ENCODE data around the gene STAT5B. TPM values are rescaled to one million over a fixed set of nuclear protein-coding genes. Genes with fewer than 3 reads are reported as not detected.

STAT5B gene
- 24.4 and 27.5 TPM in 2 replicates for total RNA-seq

DNA sequence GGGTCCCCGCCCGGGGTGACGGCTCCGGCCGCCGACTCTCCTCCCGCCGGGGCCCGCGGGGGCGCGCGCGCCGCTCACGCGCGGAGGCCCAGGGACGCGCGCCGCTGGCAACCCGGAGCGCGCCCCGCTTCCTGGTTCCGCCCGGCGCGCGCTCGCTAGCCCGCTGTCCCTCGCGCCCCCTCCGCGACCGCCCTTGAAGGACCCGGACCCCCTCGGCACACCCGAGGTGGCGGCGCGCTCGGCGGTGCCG lies at the start of gene STAT5B:
STAT5B (minus strand) TSS at position 33 of the 250 bp plus-strand sequence. CDS start 44,264 bp downstream, outside the sequence.

GRCh38 chr17:42287977-42288802 lies 12.0 kb upstream of the STAT5B start, which contains the start of gene STAT5A:
Gene STAT5A, plus strand, starts transcription at chr17:42288498. Its CDS starts 914 bp downstream, at chr17:42289412.

DNA sequence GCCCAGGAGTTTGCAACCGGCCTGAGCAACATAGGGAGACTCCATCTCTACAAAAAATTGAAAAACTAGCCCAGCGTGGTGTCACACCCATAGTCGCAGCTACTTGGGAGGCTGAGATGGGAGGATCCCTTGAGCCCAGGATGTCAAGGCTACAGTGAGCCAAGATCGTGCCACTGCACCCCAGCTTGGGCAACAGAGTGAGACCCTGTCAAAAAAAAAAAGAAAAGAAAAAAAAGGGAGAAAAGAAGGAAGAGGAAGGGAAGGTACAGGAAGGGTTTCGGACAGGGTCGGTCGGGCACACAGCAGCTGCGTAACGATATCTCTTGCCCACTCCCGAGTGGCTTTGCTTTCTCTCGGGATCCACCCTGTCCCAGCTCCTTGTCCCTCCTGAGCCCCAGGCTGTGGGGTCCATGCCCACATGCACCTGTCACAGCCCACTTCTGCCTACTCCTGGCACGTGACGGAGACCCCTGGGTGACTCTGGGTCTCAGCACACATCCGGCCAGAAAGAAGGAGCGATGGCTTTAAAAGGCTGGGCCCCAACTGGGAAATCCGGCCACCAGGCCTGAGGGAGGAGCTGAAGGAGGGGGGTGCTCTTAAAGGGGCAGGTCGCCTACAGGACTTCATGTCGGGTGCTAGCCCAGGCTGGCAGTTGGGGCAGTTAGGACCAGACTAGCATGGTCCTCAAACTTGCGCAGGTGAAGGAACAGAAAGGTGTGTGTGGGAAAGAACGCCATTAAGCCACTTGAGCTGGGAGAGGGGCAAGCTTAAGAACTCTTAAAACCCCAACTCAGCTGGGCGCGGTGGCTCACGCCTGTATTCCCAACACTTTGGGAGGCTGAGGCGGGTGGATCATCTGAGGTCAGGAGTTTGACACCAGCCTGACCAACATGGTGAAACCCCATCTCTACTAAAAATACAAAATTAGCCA lies 82.0 kb downstream of the STAT5B start, which contains the start of gene GHDC:
GHDC (minus strand) TSS at position 526 of the 931 bp plus-strand sequence. CDS start 913 bp downstream, outside the sequence.

DNA sequence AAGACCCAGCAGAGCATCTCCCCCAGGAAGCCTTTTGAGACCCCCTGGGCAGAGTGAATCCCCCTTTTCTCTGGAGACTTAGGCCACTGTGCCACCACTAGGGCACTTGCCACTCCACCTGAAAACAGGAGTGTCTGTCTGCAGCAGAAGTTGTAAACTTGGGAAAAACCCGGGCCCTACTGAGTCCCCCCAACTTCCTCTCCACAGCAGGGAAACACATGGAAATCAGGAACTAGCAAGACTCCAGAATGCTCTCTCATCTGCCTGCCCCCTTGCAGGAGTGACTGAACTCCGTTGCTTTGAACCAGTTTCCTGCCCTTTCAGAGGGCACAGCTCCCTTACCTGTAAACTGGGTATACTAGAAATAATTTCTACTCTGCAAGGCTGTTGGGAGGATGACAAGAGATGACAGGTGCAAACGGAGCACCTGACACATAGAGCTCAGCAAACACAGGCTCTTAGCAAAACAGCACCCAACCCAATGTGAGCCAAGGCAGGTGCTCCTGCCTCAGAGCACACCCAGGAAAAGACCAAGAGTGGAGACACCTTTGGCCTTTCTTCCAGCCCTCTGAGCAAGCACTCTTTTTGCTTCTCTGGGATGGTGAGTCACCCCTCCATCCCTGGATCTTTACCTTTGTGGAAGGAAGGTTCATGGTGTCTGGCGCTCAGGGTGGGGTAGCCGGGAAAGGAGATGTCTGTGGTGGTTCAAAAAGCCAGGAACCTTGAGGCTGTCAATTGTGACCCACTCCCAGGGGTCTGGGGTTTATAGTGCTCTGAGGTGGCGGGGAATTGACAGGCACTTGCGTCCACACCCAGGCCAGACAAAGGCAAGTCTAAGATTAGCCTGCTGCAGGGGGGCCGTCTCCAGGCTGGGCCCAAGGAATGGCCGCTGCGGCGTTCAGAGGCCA lies 91.2 kb downstream of the STAT5B start, which contains the start of gene HCRT:
HCRT (minus strand) TSS at position 740 of the 908 bp plus-strand sequence; CDS start at position 653, 87 bp downstream.

GRCh38 chr17:42180922-42181850 lies 95.0 kb downstream of the STAT5B start, which contains the start of gene KCNH4:
Gene KCNH4, minus strand, starts transcription at chr17:42181142. Its CDS starts 197 bp downstream, at chr17:42180945.

Other genes starting within 250 kb of the STAT5B start
- gene C17orf113, start 225.8 kb downstream of the STAT5B start, total RNA-seq = 0.07 and 0.20 TPM in 2 replicates
- gene ZNF385C, start 177.9 kb downstream of the STAT5B start, total RNA-seq = not detected in 2 replicates
- 15.4 and 17.7 TPM in 2 replicates for gene DHX58, start 163.7 kb downstream of the STAT5B start, total RNA-seq
- gene KAT2A, start 155.0 kb downstream of the STAT5B start, total RNA-seq = 11.3 and 14.1 TPM in 2 replicates
- not detected in 2 replicates for gene HSPB9, start 153.6 kb downstream of the STAT5B start, total RNA-seq
- gene RAB5C, start 121.4 kb downstream of the STAT5B start, total RNA-seq = 187 and 191 TPM in 2 replicates
- 0.07 and 0.15 TPM in 2 replicates for gene KCNH4, start 95.2 kb downstream of the STAT5B start, total RNA-seq
- not detected in 2 replicates for gene HCRT, start 90.9 kb downstream of the STAT5B start, total RNA-seq
- 10.9 and 19.9 TPM in 2 replicates for gene GHDC, start 81.9 kb downstream of the STAT5B start, total RNA-seq
- 12.4 and 16.0 TPM in 2 replicates for gene STAT5A, start 12.1 kb upstream of the STAT5B start, total RNA-seq
- gene STAT3, start 112.1 kb upstream of the STAT5B start, total RNA-seq = 82.8 and 83.5 TPM in 2 replicates
- gene CAVIN1, start 146.9 kb upstream of the STAT5B start, total RNA-seq = 888 and 904 TPM in 2 replicates
- 17.9 and 22.9 TPM in 2 replicates for gene ATP6V0A1, start 182.5 kb upstream of the STAT5B start, total RNA-seq

Measured in mammary microvascular endothelial cell (primary cell).